K562 (cell line): ENCODE data around the gene GP1BB.
A peak's percentile ranks its signal among the peaks of the same experiment; 100 is the strongest.

Source experiments
- CXXC5 ChIP-seq: fragments of 250-450 bp; sonication (Bioruptor Pico); IDR thresholded peaks from 2 replicates; pipeline ENCODE4 v1.8.0; 2022; ENCODE audit warnings: inconsistent platforms, mild to moderate bottlenecking, moderate library complexity
- GATAD2A ChIP-seq: fragments of 450-650 bp; IDR thresholded peaks from 2 replicates; pipeline ENCODE4 v1.6.1; 2017
- HCFC1 ChIP-seq: IDR thresholded peaks from 2 replicates; pipeline ENCODE4 v1.6.1; 2012; ENCODE audit warnings: low read depth, low read length, improper control_type of control experiment
- NKRF ChIP-seq: fragments of 450-650 bp; IDR thresholded peaks from 2 replicates; pipeline ENCODE4 v1.6.1; 2016; ENCODE audit warnings: borderline replicate concordance
- RFX5 ChIP-seq: IDR thresholded peaks from 2 replicates; pipeline ENCODE4 v1.6.1; 2011; ENCODE audit warnings: low read depth, mild to moderate bottlenecking, improper control_type of control experiment, low read length
- TEAD4 ChIP-seq, 2 experiments: sonication (generic) in 1 of 2; formaldehyde crosslinking in 1 of 2; IDR thresholded peaks; 2 replicates each; pipeline versions ENCODE4 v1.6.1 to v1.8.0; 2012 to 2022; ENCODE audit warnings: borderline replicate concordance in 1 of 2, inconsistent platforms in 1 of 2, low read length in 1 of 2, mild to moderate bottlenecking in 1 of 2, missing genetic modification reagents in 1 of 2
- ZFP36 ChIP-seq: fragments of 150-350 bp; IDR thresholded peaks from 2 replicates; pipeline ENCODE4 v1.6.1; 2018; ENCODE audit warnings: low read length, low read depth; ENCODE audit not compliant: partially characterized antibody
- ZKSCAN8 ChIP-seq: fragments of 200-800 bp; sonication (Bioruptor generic); IDR thresholded peaks from 2 replicates; pipeline ENCODE4 v1.6.1; 2016; ENCODE audit warnings: missing genetic modification characterization, missing compliant biosample characterization
- ZNF408 ChIP-seq: fragments of 250-450 bp; sonication (Bioruptor Pico); IDR thresholded peaks from 2 replicates; pipeline ENCODE4 v1.4.0; 2020; ENCODE audit warnings: low read depth, mild to moderate bottlenecking, moderate library complexity
- ZNF785 ChIP-seq: fragments of 250-450 bp; sonication (Bioruptor Pico); IDR thresholded peaks from 2 replicates; pipeline ENCODE4 v1.4.0; 2020; ENCODE audit warnings: mild to moderate bottlenecking
- TF ChIP-seq, protein P1 (sequence below), 3 experiments: IDR thresholded peaks in 2 of 3; conservative IDR thresholded peaks in 1 of 3; 2 replicates each; pipeline ENCODE4 v1.5.1; 2011 to 2012; ENCODE audit warnings: low read length in 3 of 3, mild to moderate bottlenecking in 3 of 3, control low read depth in 2 of 3, improper control_type of control experiment in 1 of 3, inconsistent platforms in 1 of 3, low read depth in 1 of 3, mixed read lengths in 1 of 3, moderate library complexity in 1 of 3; ENCODE audit not compliant: insufficient read depth in 2 of 3

DNA sequence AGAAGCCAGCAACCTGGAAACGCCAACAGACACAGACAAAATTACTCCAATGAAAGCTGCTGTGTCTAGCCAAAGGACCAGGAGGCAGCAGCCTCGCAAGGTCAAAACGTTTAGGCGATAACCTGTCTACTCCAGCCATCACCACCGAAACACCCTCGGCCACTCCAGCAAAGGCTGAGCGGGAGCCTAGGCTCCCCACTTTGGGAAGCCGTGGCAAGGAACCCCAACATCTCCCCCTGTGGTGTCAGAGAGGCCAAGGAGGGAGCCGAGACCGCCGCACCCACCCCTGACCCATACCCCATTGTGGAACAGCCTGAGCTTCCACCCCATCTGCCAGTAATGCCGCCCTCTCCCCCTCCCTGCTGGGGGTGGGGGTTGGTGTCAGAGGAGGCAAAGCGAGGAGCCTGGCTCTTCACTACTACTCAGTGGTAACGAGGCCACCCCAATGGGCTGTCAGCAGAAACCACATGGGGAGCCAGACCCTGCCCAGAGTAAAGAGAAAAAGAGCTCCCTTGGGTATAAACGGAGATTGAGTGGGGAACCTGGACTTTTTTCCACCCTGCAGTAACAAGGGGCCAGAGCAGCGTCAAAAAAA is 43.0 kb upstream of the GP1BB start:
- TF ChIP-seq ZNF785 (CRISPR knock-in tag) (no peak), RFX5 (no peak), HCFC1 (no peak), ZFP36 (no peak), ZKSCAN8 (no peak), CXXC5 (CRISPR knock-in tag) (peak; percentile 3; the same call in 1 of the 2 replicates), NKRF (no peak), ZNF408 (CRISPR knock-in tag) (no peak), TEAD4 (IDR thresholded peaks at IDR 0.05; ENCODE audit: low read length) (no peak), TEAD4 (CRISPR knock-in tag; IDR thresholded peaks at IDR 0.05; ENCODE audit: borderline replicate concordance) (no peak; the same call in 1 of the 2 replicates), GATAD2A (no peak)
- TF ChIP-seq, protein P1, sequence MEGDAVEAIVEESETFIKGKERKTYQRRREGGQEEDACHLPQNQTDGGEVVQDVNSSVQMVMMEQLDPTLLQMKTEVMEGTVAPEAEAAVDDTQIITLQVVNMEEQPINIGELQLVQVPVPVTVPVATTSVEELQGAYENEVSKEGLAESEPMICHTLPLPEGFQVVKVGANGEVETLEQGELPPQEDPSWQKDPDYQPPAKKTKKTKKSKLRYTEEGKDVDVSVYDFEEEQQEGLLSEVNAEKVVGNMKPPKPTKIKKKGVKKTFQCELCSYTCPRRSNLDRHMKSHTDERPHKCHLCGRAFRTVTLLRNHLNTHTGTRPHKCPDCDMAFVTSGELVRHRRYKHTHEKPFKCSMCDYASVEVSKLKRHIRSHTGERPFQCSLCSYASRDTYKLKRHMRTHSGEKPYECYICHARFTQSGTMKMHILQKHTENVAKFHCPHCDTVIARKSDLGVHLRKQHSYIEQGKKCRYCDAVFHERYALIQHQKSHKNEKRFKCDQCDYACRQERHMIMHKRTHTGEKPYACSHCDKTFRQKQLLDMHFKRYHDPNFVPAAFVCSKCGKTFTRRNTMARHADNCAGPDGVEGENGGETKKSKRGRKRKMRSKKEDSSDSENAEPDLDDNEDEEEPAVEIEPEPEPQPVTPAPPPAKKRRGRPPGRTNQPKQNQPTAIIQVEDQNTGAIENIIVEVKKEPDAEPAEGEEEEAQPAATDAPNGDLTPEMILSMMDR (IDR thresholded peaks at IDR 0.05 in 2 of 3, conservative IDR thresholded peaks at IDR 0.05 in 1 of 3; ENCODE audit: insufficient read depth in 2 of 3, low read depth in 1 of 3, low read length in 3 of 3) = no peak
